NB4 (cell line): Measurements from ENCODE around the gene RNF25.

Source experiments
- POLR2A ChIP-seq: IDR thresholded peaks from 2 replicates; pipeline ENCODE4 v1.6.1; 2011; ENCODE audit warnings: mild to moderate bottlenecking; ENCODE audit not compliant: insufficient read length; ENCODE audit errors: extremely low read depth
- TF ChIP-seq, protein P1 (sequence below): IDR thresholded peaks from one replicate; pipeline ENCODE4 v1.5.1; 2012; ENCODE audit warnings: low read depth, low read length

DNA sequence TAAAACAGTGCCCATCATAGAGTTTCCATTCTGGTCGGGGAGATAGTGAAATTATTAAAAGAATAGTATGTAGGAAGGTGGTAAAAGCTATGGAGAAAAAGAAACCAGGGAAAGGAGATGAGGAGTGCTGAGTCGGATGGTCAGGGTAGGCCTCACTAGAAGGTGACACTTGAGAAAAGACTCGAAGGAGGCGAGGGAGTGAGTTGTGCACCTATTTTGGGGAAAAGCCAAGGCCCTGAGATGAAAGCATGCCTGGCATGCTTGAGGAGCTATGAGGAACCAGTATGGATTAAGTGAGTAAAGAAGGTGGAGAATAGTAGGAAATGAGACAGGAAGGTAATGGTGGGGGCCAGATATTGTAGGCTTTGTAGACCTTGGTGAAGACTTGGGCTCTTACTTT, 31.5 kb upstream of the RNF25 start:
- TF ChIP-seq, protein P1, sequence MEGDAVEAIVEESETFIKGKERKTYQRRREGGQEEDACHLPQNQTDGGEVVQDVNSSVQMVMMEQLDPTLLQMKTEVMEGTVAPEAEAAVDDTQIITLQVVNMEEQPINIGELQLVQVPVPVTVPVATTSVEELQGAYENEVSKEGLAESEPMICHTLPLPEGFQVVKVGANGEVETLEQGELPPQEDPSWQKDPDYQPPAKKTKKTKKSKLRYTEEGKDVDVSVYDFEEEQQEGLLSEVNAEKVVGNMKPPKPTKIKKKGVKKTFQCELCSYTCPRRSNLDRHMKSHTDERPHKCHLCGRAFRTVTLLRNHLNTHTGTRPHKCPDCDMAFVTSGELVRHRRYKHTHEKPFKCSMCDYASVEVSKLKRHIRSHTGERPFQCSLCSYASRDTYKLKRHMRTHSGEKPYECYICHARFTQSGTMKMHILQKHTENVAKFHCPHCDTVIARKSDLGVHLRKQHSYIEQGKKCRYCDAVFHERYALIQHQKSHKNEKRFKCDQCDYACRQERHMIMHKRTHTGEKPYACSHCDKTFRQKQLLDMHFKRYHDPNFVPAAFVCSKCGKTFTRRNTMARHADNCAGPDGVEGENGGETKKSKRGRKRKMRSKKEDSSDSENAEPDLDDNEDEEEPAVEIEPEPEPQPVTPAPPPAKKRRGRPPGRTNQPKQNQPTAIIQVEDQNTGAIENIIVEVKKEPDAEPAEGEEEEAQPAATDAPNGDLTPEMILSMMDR, result no peak
- no peak for TF ChIP-seq POLR2A
